Activated CD4-positive, alpha-beta memory T cell treated with anti-CD3 and anti-CD28 coated beads for 36 hours (primary cell): Measurements from ENCODE around the gene WNT5B. TPM values are rescaled to one million over a fixed set of nuclear protein-coding genes. Genes with fewer than 3 reads are reported as not detected.
A peak's percentile ranks its signal among the peaks of the same experiment; 100 is the strongest.
"Not testable (repeated sequence)": the region's sequence is repeated elsewhere in the genome, so short reads cannot be mapped to it uniquely, and the experiment has no call there.

ENCODE experiments used
- CTCF ChIA-PET: fragments of 350-600 bp; sonication (Branson Sonifier 250); formaldehyde crosslinking; loops from one replicate; lab custom pipeline; 2021; ENCODE audit warnings: antibody characterized with exemption, inconsistent platforms; lab: Charles Lee
- POLR2A ChIA-PET: fragments of 350-600 bp; sonication (Branson Sonifier 250); formaldehyde crosslinking; loops from one replicate; lab custom pipeline; 2021; ENCODE audit warnings: antibody characterized with exemption; lab: Charles Lee
- DNase-seq: peaks from one replicate; pipeline ENCODE4 v3.0.0-alpha.2; 2020
- H3K27ac Mint-ChIP-seq: one replicate; pipeline ENCODE4 v1.8.0; 2021; ENCODE audit warnings: mixed read lengths
- H3K27me3 Mint-ChIP-seq: one replicate; pipeline ENCODE4 v1.8.0; 2021; ENCODE audit warnings: mixed read lengths
- H3K36me3 Mint-ChIP-seq: one replicate; pipeline ENCODE4 v1.8.0; 2021; ENCODE audit warnings: mixed read lengths
- H3K4me1 Mint-ChIP-seq: one replicate; pipeline ENCODE4 v1.8.0; 2021; ENCODE audit warnings: low read depth, mixed read lengths
- H3K4me3 Mint-ChIP-seq: one replicate; pipeline ENCODE4 v1.8.0; 2021; ENCODE audit warnings: mild to moderate bottlenecking, mixed read lengths
- H3K9me3 Mint-ChIP-seq: one replicate; pipeline ENCODE4 v1.8.0; 2021; ENCODE audit warnings: mixed read lengths
- intact Hi-C: fragments of 100-400 bp; cut with micrococcal nuclease; formaldehyde crosslinking; loops from one replicate; pipeline ENCODE4 v1.15.1; 2023
- total RNA-seq, 2 experiments: library from RNA; stranded (reverse); gene quantifications; one replicate each; pipeline ENCODE4 v1.2.3, GENCODE V29; 2021

The WNT5B gene
- total RNA-seq, 2 experiments from 2014 or later: not detected

DNA sequence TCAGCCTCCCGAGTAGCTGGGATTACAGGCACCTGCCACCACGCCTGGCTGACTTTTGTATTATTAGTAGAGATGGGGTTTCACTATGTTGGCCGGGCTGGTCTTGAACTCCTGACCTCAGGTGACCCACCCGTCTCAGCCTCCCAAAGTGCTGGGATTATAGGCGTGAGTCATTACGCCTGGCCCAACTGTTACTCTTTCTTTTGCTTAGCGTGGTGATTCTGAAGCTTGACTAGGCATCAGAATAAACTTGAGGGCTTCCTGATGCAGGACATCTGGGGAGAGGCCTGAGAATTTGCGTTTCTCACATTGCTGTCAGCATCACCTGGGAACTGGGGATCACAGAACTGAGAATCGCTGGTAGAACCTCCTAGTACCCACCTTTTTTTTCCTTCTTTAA, 26.3 kb upstream of the WNT5B start:
- H3K4me1 Mint-ChIP-seq: peaks cover 30% of the 10 kb centered on the region
- H3K36me3 Mint-ChIP-seq, DNase-seq, intact Hi-C loops, H3K9me3 Mint-ChIP-seq, H3K27me3 Mint-ChIP-seq, H3K4me3 Mint-ChIP-seq, H3K27ac Mint-ChIP-seq: not testable (repeated sequence)
- POLR2A ChIA-PET: interaction anchor here (0.6 to 3.1 kb wide), 2 partner anchors 10 to 55 kb away, joined by 3 to 24 read pairs; no protein-coding TSS in a partner anchor
- CTCF ChIA-PET: interaction anchor here (1.1 to 3.8 kb wide), 5 partner anchors 8 to 1150 kb away, joined by 4 to 29 read pairs (median 5); partner anchors contain the start of gene FBXL14

DNA sequence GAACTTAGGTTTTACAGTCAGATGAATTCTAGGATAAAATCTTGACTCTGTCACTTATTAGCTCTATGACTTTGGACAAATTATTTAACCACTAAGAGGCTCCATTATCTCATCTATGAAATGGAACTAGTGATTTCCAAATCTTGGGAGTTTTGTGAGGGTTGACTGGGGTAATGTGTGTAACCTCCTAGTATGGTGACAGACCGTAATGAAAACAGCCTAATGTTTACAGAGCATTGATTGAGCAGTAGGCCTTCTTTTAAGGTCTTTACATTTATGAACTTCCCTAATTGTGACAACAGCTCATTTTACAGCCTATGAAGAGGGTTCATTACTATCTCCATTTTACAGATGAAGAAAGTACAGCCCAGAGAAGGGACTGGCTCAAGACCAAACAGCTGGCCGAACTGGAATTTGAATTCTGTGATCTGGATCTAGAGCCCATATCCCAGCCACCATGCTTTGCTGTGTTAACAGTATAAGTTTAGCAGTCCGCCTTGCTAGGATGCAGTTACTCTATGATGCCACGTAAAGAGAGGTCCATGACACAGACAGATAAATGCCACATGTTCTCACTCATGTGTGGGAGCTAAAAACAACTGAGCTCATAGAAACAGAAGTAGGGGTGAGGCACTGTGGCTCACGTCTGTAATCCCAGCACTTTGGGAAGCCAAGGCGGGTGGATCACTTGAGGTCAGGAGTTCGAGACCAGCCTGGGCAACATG, 25.6 kb upstream of the WNT5B start:
- Mint-ChIP-seq H3K27ac (no peak overlapping the region), H3K36me3 (no peaks in the 10 kb centered on the region), H3K27me3 (no peaks in the 10 kb centered on the region), H3K4me1 (peaks cover 30% of the 10 kb centered on the region), H3K4me3 (no peak overlapping the region), H3K9me3 (no peaks in the 10 kb centered on the region)
- intact Hi-C loops: no loop called here
- CTCF ChIA-PET: interaction anchor here (1.1 to 3.8 kb wide), 4 partner anchors 9 to 485 kb away, joined by 4 to 29 read pairs (median 10); partner anchors contain the start of gene FBXL14
- POLR2A ChIA-PET: interaction anchor here (3.1 kb wide), 1 partner anchor 10 kb away, joined by 24 read pairs; no protein-coding TSS in a partner anchor
- no peak for DNase-seq

DNA sequence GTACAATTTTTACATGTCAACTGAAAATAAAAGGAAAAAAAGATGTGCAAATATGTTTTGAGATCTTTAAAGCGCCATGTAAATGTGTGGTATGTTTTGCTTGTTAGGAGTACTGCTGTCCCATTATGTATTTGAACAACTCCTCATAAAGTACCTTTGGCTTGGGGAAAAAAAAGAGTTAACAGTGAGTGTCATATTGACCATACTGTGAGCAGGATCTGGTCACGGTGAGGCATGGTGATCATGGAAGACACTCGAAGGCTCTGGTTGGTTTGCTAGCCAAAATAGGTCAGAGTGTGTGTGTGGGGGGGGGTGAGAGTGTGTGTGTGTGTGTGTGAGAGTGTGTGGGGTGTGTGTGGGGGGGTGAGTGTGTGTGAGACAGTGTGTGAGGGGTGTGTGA, 24.6 kb upstream of the WNT5B start:
- ChIA-PET POLR2A (interaction anchor here (1.9 kb wide), 1 partner anchor 10 kb away, joined by 8 read pairs; the partner anchor contains the start of gene FBXL14), CTCF (interaction anchor here (0.6 to 3.8 kb wide), 12 partner anchors 10 to 501 kb away, joined by 3 to 29 read pairs (median 6); partner anchors contain the start of genes FBXL14 and WNT5B)
- H3K4me1 Mint-ChIP-seq: peaks cover 30% of the 10 kb centered on the region
- no peak overlapping the region for H3K4me3 Mint-ChIP-seq
- intact Hi-C loops: no loop called here
- H3K36me3 Mint-ChIP-seq: no peaks in the 10 kb centered on the region
- H3K9me3 Mint-ChIP-seq: no peaks in the 10 kb centered on the region
- DNase-seq: no peak
- no peaks in the 10 kb centered on the region for H3K27me3 Mint-ChIP-seq
- no peak overlapping the region for H3K27ac Mint-ChIP-seq

DNA sequence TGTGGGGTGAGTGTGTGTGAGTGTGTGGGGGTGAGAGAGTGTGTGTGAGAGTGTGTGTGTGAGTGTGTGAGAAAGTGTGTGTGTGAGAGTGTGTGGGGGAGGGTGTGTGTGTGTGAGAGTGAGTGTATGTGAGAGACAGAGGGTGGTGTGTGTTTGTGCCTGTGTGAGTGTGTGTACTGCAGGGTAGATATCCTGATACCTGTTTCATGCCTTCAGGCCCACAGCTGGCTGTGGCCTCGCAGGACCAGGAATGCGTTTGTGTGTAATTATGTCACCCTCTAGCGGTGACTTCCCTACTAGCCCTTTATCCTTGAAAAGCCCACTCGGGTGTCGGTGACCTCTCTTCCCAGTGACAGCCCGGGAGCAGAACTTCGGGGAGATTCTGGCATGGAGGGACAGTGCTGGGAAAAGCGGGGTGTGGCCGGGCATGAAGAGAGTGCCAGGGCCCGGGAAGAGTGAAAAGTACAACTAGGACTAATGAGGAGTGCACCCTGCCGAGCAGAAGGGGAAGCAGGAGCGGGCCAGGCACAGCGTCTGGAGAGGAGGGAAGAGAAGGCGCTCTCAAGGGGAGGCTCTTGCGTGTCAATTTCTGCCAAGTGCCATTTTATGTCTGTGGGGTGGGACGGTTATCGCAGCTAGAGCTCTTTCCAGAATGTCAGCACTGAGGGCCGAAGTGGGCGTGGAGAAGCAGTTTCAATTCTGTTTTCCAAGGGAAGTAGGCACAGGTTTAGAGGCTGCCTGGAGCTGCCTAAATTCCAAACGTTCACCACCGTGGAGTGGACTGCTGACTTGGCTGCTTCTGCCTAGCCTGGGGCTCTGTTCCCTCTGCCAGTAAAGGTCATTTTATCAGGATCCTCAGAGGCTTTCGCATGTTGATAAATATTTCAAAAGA, 23.7 kb upstream of the WNT5B start:
- no peaks in the 10 kb centered on the region for H3K27me3 Mint-ChIP-seq
- CTCF ChIA-PET: interaction anchor here (0.6 to 2.5 kb wide), 13 partner anchors 9 to 501 kb away, joined by 3 to 27 read pairs (median 6); partner anchors contain the start of gene WNT5B
- intact Hi-C loops: loop anchor here (1.0 to 5.0 kb wide), 2 partner anchors 13 to 73 kb away; no protein-coding TSS in a partner anchor
- peak; percentile 67 for DNase-seq
- POLR2A ChIA-PET: interaction anchor here (0.6 to 1.9 kb wide), 3 partner anchors 11 to 656 kb away, joined by 3 to 8 read pairs (median 3); partner anchors contain the start of genes FBXL14 and RAD52
- no peaks in the 10 kb centered on the region for H3K36me3 Mint-ChIP-seq
- H3K4me3 Mint-ChIP-seq: peak overlapping the region; percentile 74
- peaks cover 30% of the 10 kb centered on the region for H3K4me1 Mint-ChIP-seq
- peak overlapping the region; percentile 25 for H3K27ac Mint-ChIP-seq
- no peaks in the 10 kb centered on the region for H3K9me3 Mint-ChIP-seq

DNA sequence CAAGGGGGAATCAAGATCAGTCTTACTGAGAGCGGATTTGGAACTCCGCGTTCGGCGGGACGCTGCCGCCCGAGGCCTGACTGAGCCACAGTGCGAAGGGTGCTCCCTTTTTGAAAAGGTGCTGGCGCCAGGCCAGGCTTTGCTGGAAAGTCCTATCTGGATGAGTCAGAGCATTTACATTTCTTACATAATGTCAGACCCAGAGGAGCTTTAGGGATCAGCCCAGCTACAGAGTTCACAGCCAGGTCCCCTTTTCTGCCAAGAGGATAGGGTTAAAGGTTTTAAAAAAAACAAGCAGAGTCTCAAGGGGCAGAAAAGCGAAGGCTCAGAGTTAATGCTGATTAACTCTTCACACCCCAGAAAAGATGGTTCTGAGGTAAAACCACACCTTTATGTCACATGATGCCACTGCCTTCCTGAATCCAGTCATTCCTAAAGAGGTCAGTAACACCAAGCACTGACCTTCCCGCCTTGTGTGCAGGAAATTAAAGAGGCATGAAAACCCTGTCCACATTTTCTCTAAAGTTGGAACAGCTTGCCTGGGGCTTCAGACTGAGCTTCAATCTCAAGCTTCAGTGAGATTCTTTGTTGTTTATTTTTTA, 22.9 kb upstream of the WNT5B start:
- no peaks in the 10 kb centered on the region for H3K9me3 Mint-ChIP-seq
- no peaks in the 10 kb centered on the region for H3K36me3 Mint-ChIP-seq
- DNase-seq: peak; percentile 86
- POLR2A ChIA-PET: interaction anchor here (0.6 to 1.9 kb wide), 3 partner anchors 12 to 657 kb away, joined by 3 to 8 read pairs (median 3); partner anchors contain the start of genes FBXL14 and RAD52
- no peaks in the 10 kb centered on the region for H3K27me3 Mint-ChIP-seq
- H3K27ac Mint-ChIP-seq: peak overlapping the region; percentile 25
- peaks cover 29% of the 10 kb centered on the region for H3K4me1 Mint-ChIP-seq
- peak overlapping the region; percentile 74 for H3K4me3 Mint-ChIP-seq
- CTCF ChIA-PET: interaction anchor here (1.0 to 2.5 kb wide), 11 partner anchors 8 to 502 kb away, joined by 3 to 27 read pairs (median 6); partner anchors contain the start of gene WNT5B
- intact Hi-C loops: loop anchor here (5.0 kb wide), 1 partner anchor 74 kb away; no protein-coding TSS in a partner anchor

DNA sequence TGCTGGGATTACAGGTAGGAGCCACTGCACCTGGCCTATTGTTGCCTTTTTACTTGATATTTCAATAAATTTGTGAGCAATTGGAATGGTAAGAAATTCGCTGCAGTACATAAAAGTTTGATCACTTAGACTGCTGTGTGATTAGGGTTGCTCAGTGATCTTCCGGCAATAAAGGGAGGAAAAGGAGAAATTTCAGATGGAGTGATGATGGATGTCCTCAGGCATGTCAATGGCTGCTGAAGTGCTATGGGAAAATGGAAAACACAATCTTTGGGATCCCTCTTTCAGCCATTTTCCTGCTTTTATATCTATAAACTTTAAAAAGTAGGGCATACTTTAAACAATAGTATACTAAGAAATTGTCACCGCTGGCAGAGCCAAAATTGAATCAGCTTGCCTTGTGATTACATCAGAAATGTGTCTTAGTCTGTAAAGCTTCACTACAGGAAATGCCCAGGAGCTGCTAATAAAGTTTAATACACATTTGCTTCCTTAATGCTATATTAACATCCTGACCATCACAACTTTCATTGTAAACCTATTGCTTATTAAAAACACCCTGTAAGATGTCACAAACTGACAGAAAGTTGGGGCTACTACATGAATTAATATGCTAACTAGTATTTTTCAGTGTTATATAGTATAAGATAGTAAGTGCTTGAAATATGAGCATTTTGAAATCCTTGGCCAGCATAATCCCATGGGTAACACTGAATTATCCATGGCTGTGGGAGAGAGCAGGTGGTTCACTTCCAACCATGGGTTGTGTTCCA, 20.9 kb upstream of the WNT5B start:
- Mint-ChIP-seq H3K36me3 (no peaks in the 10 kb centered on the region), H3K9me3 (no peaks in the 10 kb centered on the region), H3K27me3 (no peaks in the 10 kb centered on the region), H3K4me3 (no peak overlapping the region), H3K27ac (no peak overlapping the region), H3K4me1 (peaks cover 21% of the 10 kb centered on the region)
- ChIA-PET CTCF (interaction anchor here (0.8 to 1.0 kb wide), 3 partner anchors 24 to 491 kb away, joined by 3 read pairs; no protein-coding TSS in a partner anchor), POLR2A (no interaction called here)
- intact Hi-C loops: loop anchor here (5.0 kb wide), 1 partner anchor 76 kb away; no protein-coding TSS in a partner anchor
- no peak for DNase-seq

DNA sequence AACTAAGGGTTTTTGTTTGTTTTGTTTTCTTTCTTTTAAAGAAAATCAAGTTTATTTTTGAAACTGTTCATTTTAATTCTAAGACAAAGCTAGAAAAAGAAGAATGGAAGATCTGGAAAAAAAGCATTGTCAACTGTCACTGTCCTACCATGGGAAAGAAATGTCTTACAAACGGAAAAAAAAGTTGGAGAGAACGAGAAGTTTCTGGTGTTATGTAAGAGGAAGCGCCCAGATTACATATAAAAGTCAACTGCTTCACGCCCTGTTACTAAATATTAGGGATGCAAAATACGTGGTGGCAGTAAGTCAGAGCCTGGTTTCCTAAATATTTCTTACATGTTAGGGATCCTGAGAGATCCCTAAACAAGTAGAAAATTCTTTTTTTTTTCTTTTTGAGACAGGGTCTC, 20.3 kb upstream of the WNT5B start:
- peaks cover 21% of the 10 kb centered on the region for H3K4me1 Mint-ChIP-seq
- no peaks in the 10 kb centered on the region for H3K9me3 Mint-ChIP-seq
- CTCF ChIA-PET: interaction anchor here (1.0 kb wide), 2 partner anchors 25 to 491 kb away, joined by 3 read pairs; no protein-coding TSS in a partner anchor
- H3K36me3 Mint-ChIP-seq: no peaks in the 10 kb centered on the region
- no peak for DNase-seq
- H3K27me3 Mint-ChIP-seq: no peaks in the 10 kb centered on the region
- POLR2A ChIA-PET: no interaction called here
- H3K27ac Mint-ChIP-seq: no peak overlapping the region
- intact Hi-C loops: loop anchor here (5.0 kb wide), 1 partner anchor 76 kb away; no protein-coding TSS in a partner anchor
- no peak overlapping the region for H3K4me3 Mint-ChIP-seq

DNA sequence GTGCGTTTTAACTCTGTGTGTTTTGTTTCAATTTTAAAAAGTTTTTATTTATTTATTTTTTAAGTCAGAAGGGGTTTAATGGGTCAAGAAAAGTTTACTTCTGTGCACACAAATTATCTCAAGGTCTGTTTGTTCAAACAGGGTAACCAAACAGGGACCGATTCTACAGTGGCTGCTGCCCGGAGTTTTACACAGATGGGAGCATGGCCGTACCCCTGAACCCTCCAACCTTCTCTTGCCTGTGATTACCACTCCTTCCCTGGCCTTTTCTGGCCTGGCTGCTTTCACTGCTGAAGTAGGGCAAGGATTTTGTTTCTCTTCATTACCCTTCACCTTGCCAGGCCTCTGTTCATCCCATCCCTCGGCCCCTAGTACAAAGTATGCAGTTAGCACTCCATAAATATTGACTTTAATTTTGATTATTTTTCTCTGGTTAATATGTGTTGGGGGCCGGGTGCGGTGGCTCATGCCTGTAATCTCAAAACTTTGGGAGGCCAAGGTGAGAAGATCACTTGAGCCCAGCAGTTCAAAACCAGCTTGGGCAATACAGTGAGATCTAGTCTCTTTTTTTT, 18.9 kb upstream of the WNT5B start:
- H3K27me3 Mint-ChIP-seq: peaks cover 3% of the 10 kb centered on the region
- DNase-seq: no peak
- no peaks in the 10 kb centered on the region for H3K9me3 Mint-ChIP-seq
- H3K4me3 Mint-ChIP-seq: no peak overlapping the region
- ChIA-PET CTCF (interaction anchor here (0.6 kb wide), 1 partner anchor 422 kb away, joined by 3 read pairs; no protein-coding TSS in a partner anchor), POLR2A (no interaction called here)
- no peak overlapping the region for H3K27ac Mint-ChIP-seq
- no peaks in the 10 kb centered on the region for H3K36me3 Mint-ChIP-seq
- intact Hi-C loops: no loop called here
- peaks cover 12% of the 10 kb centered on the region for H3K4me1 Mint-ChIP-seq

DNA sequence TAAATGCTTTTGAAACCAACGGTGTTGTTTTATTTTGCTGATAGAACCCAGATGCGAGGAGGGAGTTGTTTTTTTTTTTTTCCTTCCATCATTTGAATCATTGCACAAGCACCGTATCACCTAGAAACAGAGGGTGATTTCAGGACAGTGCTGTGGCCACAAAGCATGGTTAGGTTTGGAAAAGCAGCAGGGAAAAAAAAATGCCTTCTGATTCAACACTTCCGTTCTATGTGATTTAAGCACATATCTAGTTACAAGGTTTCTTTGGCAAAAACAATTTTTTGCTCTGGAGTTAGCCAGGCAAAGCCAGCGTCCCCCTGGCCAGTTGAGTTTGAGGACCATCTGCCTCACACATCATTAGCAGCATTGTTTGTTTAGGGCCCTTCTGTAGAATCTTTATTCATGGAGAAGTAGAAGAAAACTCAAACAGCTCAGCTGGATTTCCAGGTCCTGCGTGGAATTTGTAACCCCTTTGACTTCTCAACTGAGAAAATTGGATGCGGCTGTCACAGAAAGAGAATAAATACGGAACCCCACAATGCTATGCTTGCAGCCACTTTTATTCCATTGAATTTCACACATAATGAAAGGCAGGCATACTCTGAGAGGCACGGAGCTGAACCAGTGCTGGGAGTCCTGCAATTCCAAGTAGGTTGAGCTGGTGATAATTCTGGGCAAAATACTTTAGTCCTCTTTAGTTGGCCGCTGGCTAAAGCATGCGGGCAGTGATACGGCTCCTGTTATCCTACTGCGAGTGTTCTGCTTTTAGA, 17.0 kb upstream of the WNT5B start:
- intact Hi-C loops: no loop called here
- POLR2A ChIA-PET: no interaction called here
- Mint-ChIP-seq H3K27me3 (peaks cover 3% of the 10 kb centered on the region), H3K36me3 (no peaks in the 10 kb centered on the region), H3K4me1 (peaks cover 6% of the 10 kb centered on the region), H3K27ac (no peak overlapping the region), H3K4me3 (no peak overlapping the region), H3K9me3 (no peaks in the 10 kb centered on the region)
- CTCF ChIA-PET: interaction anchor here (1.2 to 1.3 kb wide), 3 partner anchors 10 to 494 kb away, joined by 3 read pairs; no protein-coding TSS in a partner anchor
- DNase-seq: no peak

DNA sequence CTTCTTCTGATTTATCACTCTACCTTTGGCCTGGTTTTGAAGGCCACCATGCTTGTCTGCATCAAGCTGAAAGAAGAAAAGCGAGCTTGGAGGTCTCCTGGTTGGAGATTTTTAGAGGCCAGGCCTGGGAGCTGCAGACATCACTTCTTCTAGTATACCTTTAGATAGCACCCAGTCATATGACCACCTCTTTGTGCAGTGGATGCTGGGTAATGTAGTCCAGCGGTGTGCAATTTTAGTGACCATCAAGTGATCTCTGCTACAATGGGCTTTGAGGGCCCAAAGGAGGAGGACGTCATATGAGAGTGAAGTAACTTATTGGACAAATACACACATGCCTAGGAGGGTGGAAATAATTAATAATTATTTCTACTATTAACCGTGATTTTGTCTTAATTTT, 15.2 kb upstream of the WNT5B start:
- Mint-ChIP-seq H3K27ac (no peak overlapping the region), H3K9me3 (no peaks in the 10 kb centered on the region), H3K27me3 (peaks cover 7% of the 10 kb centered on the region), H3K4me1 (peaks cover 6% of the 10 kb centered on the region), H3K36me3 (no peaks in the 10 kb centered on the region), H3K4me3 (no peak overlapping the region)
- ChIA-PET CTCF (interaction anchor here (0.5 to 1.7 kb wide), 2 partner anchors 8 to 16 kb away, joined by 3 to 7 read pairs; no protein-coding TSS in a partner anchor), POLR2A (no interaction called here)
- intact Hi-C loops: no loop called here
- DNase-seq: no peak
